HG03045 (cell line): ENCODE data around the gene HOXC5.
"Not testable (repeated sequence)": the region's sequence is repeated elsewhere in the genome, so short reads cannot be mapped to it uniquely, and the experiment has no call there.

ENCODE experiments used
- ATAC-seq: cut with Tn5 transposase; IDR thresholded peaks from one replicate; pipeline ENCODE4 v1.9.1; 2021; ENCODE audit warnings: mild to moderate bottlenecking, moderate library complexity; ENCODE audit not compliant: unreplicated experiment

The HOXC5 gene

DNA sequence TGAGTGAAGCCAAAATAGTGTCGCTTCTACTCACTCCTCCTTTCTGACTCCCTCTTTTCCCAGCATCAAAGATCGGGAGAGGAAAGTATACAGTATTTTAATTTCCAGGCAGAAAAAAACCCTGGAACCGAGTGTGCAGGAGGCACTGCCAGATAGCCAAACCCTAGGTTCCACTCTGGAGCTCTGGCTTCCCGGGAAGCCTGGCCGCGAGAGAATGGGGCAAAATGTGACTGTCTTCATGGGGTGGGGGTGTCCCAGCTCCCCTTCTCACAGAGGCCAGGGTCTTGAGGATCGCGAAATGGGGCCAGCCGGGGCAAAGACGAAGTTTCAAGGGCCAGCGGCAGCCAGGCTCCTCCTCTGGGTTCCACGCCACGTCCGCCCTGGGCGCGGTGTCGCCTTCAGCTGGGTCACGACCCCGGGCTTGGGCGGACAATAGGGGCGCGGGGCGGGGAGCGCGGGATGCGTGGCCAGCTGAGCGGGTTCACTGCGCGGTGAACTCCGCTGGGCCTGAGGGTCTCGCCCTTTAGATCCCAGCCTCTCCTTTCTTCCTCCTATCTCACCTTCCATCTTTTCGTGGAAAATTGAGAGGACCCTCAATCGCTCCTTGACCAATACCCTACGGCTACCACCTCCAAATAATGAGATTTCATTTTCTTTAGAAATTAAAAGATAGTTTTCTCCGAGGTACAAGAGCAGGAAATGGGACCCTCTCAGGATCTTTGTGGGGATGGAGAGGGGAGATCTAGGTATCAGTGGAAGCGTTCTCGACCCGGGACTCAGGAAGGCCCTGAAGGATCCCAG, 27.5 kb downstream of the HOXC5 start:
- no peak for ATAC-seq

DNA sequence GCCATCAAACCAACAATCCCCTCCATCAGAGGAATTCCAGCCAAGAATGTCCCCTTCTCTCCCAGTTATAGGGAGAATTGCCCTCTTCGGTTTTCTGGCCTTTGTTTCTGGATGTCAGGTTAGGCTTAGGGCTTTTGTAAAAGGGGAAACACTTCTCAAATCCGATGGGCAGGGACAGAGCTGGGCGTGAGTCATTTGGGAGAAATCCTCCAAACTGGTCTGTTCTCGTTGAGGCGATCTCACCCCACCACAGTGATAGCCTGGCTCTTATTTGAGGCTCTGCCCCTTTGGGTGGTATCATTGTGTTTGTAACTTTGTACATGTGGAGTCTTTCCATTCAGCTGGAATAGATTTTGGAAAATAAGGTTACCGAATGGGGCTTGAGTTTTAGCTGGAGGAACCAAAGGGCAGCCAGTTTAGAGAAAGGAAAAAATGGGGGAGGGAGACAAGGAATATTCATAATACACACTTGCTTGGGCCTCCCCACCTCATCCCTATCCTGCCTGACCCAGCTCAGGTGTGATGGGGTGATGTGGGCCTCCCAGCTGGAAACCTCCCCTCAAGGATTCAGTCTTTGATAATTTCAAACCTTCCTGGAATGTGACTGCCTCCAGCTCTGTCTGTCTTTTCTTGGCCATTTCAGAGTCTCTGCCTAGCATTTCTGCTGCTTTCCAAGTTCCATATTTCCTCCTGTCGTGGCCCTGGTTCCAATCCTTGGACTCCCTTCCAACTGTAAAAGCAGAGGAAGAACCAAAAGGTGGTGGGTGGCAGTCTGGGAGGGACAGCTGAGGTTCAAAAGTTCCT, 28.3 kb downstream of the HOXC5 start:
- no peak for ATAC-seq

GRCh38 chr12:54065677-54066076, 32.8 kb downstream of the HOXC5 start:
- no peak for ATAC-seq

DNA sequence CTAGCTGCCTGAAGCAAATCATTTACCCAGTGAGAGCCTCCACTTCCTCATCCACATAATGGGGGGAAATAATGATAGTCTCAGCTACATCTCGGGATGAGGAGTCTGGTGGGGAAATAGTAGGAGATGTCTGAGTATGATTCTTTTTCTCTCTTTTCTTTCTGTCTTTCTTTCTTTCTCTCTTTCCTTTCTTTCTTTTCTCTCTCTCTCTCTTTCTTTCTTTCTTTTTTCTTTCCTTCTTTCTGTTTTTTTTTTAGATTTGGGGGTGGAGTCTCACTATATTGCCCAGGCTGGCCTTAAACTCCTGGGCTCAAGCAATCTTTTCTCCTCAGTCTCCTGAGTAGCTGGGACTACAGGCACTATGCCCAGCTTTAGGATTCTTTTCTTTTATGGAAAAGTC, 33.6 kb downstream of the HOXC5 start:
- ATAC-seq, result no peak

DNA sequence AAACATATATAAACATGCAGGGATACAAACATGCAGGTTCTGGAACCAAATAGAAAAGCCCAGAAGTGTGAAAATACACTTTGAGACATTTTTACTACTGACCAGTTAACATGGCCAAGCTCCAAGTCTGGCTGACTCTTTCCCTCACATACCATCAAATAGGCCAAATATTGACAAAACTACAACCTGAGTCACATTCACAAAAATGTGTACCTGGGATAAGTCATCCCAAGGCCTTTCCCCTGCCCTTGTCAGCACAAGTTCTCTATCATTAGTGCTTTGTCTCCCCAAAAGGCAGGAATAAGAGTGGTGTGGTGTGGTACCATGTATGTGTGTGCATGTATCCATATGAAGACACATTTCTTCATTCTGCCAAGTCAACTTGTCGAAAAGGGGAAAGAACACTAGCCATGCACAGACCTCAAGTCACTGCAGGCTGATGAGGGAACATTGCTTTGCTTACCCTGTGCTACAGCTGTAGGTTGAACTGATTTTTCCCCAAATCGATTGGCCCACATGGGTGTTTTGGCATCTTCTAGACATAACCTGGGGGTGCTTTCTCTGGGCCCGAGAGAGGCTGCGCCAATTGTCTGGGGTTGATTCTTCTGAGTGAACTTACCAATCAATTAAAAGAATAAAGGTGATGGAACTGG, 35.7 kb downstream of the HOXC5 start:
- ATAC-seq, result no peak

GRCh38 chr12:54071942-54072341, 39.1 kb downstream of the HOXC5 start:
- no peak for ATAC-seq

GRCh38 chr12:54074308-54074707, 41.5 kb downstream of the HOXC5 start:
- ATAC-seq, result no peak

DNA sequence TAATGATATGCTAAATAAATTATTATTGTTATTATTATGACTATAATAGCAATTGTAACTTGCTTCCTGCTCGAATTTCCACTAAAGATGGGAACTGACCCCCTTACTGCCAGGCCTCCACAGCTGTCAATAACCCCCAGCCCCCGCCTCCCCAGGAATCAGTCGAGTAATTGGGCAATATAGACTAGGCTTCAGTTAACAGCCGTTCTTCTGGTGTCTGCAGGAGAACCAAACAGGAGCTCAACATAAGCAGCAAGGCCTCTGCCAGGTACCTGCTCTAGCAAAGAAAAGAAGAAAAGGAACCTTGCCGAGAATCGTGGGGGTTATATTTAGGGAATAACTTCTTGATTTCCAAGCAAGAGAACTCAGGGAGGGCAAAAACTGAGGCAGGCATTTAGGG, 42.6 kb downstream of the HOXC5 start:
- ATAC-seq, result no peak

DNA sequence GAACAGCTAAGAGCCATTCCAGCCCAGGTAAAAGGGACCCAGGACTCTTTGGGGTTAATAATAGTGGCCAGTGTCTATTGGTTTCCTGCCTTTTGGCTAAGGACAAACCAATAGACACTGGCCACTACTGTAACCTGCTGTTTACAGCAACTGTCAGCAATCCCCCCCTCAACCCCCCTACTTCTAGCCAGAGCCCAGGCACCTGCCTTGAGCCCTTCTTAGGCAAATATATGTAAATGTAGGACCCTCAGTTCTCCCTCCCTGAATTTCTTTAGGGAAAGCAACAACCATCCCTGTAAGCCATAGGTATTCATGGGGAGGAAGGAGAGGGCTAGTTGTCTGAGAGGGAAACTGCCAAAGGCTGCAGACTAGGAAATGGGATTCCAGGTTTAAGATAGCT, 43.1 kb downstream of the HOXC5 start:
- ATAC-seq, result no peak

DNA sequence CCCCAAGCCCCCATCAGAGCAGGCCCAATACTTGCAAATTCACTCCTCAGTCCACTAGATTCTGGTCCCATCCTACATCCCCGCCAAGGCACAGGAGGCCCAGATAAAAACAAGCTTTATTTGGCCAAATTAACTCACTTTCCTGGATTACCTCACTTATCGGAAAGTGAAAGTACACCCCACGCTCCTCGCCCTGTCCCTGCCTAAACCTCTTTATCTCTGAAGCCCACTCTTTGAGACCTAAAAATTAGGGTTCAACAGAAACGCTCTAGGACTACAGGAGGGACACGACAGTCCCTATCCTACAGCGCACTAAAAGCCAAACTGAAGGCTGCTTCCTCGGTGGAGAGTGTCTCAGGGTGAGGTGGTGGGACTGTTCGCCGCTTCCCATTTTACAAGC, 45.0 kb downstream of the HOXC5 start:
- ATAC-seq, result not testable (repeated sequence)

GRCh38 chr12:54079115-54079514, 46.3 kb downstream of the HOXC5 start:
- ATAC-seq, result not testable (repeated sequence)

- ATAC-seq, result not testable (repeated sequence)
Observed at GRCh38 chr12:54080008-54080924, 47.4 kb downstream of the HOXC5 start.

DNA sequence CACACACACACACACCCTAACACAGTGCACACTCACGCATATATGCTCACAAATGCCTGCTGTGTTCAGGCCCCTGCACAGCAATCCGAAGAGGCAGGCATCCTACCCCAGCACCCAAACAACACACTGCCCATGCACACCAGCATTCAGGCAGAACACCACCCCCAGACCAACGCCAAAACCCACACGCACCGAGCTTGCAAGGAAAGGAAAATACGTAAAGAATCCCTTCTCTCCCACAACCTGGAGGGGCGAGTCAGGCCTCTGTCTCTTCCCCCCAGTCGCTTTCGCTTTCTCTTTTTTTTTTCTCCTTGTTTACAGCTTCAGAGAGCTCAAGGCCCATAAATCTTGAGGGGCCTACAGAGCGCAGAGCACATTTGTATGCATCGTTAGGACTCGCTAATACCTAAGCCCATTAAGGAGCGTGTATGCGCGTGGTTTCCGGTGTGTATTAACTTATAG, 48.2 kb downstream of the HOXC5 start:
- not testable (repeated sequence) for ATAC-seq

DNA sequence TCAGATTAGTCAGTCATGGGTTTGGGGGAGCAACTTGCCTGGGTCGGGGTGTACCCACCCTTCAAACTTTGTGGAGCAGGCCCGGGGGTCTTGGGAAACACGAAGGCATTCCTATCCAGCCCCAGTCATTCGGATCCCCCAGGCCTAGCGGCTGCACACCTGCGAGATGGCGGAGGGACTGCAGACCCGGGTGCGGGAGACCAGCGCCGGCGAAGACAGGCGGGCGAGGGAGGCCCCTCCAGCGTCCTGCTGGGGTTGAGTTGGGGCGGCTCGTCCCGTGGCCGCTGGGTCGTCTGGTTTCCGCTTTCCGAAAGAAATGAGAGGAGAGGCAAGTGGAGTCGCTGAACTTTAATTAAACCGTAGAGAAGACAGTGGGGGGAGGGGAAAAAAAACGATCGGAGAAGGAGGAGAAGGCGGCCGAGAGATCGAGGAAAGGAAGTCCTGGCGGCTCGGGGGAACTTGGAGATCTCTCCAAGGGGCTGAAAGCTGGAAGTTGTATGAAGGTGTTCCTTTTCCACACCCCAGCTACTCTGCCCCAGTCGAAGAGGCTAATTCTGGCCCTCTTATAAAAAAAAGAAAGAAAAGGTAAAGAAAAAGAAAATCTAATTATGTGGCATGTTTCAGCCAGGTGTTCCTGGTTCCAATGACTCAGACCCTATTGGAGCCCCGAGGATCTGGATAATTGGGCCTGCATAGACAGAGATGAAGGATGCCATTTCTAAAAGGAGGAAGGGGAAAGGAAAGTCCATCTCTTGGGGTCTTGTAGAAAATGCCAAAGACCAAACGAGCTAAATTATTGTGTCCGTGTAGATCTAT, 48.9 kb downstream of the HOXC5 start:
- not testable (repeated sequence) for ATAC-seq

GRCh38 chr12:54082397-54082892, 49.6 kb downstream of the HOXC5 start:
- ATAC-seq, result no peak
